Sigmoid colon (tissue), 4 donors: ENCODE measurements around the gene RASL11A.

Source experiments
- CTCF ChIP-seq, 4 experiments: fragments of 450-650 bp in 3 of 4; fragments of 200-600 bp in 1 of 4; IDR thresholded peaks; one replicate each; pipeline ENCODE4 v1.5.1; 2016 to 2019; ENCODE audit warnings: antibody characterized with exemption in 4 of 4, mild to moderate bottlenecking in 3 of 4, moderate library complexity in 2 of 4
- EP300 ChIP-seq, 4 donors: sonication (generic); formaldehyde crosslinking; IDR thresholded peaks; one replicate each; pipeline ENCODE4 v1.6.1; 2017; ENCODE audit warnings: antibody characterized with exemption in 4 of 4

DNA sequence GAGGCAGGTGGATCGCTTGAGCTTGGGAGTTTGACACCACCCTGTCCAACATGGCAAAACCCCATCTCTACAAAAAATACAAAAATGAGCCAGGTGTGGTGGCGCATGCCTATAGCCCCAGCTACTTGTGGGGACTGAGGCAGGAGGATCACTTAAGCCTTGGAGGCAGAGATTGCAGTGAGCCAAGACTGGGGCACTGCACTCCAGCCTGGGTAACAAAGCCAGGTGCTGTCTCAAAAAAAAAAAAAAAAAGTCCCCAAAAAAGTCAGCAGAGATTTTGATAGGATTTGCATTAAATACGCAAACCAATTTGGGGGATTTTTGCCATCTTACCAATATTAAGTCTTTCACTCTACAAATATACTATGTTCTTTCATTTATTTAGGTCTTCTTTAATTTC is 41.0 kb upstream of the RASL11A start:
- TF ChIP-seq CTCF (IDR thresholded peaks at IDR 0.05) (no peak), EP300 (IDR thresholded peaks at IDR 0.05) (no peak)
